Mesenchymal stem cell (in vitro differentiated cells and primary cell): ENCODE measurements around the gene SNRPD3.
"Not testable (repeated sequence)": the region's sequence is repeated elsewhere in the genome, so short reads cannot be mapped to it uniquely, and the experiment has no call there.

ENCODE experiments used
- DNase-seq: peaks from one replicate; pipeline ENCODE4 v3.0.0-alpha.2; 2013
- H2AFZ ChIP-seq: one replicate; pipeline ENCODE4 v1.6.1; 2013; ENCODE audit warnings: low read depth, mild to moderate bottlenecking, control low read depth, inconsistent platforms, low read length, moderate library complexity
- H2AK5ac ChIP-seq: 2 replicates; pipeline ENCODE4 v1.6.1; 2013; ENCODE audit warnings: low read length, moderate library complexity, mild to moderate bottlenecking, inconsistent platforms; ENCODE audit not compliant: severe bottlenecking
- H2BK120ac ChIP-seq: one replicate; pipeline ENCODE4 v1.6.1; 2013; ENCODE audit warnings: low read depth, mild to moderate bottlenecking, inconsistent platforms, low read length, moderate library complexity
- H2BK12ac ChIP-seq, 2 experiments: one replicate each; pipeline ENCODE4 v1.6.1; 2013; ENCODE audit warnings: inconsistent platforms in 2 of 2, low read length in 2 of 2, mild to moderate bottlenecking in 2 of 2, moderate library complexity in 2 of 2, control low read depth in 1 of 2
- H2BK15ac ChIP-seq: one replicate; pipeline ENCODE4 v1.6.1; 2013; ENCODE audit warnings: mild to moderate bottlenecking, low read depth, inconsistent platforms; ENCODE audit not compliant: poor library complexity, severe bottlenecking
- H2BK5ac ChIP-seq: 2 replicates; pipeline ENCODE4 v1.6.1; 2013; ENCODE audit warnings: low read depth, mild to moderate bottlenecking, low read length, control low read depth, inconsistent platforms; ENCODE audit not compliant: poor library complexity, severe bottlenecking
- H3K14ac ChIP-seq, 2 experiments: one replicate each; pipeline ENCODE4 v1.6.1; 2013; ENCODE audit warnings: inconsistent platforms in 2 of 2, low read length in 2 of 2, control low read depth in 1 of 2, mild to moderate bottlenecking in 1 of 2, moderate library complexity in 1 of 2
- H3K18ac ChIP-seq, 2 experiments: one replicate each; pipeline ENCODE4 v1.6.1; 2013; ENCODE audit warnings: inconsistent platforms in 2 of 2, low read length in 2 of 2, control low read depth in 1 of 2, low read depth in 1 of 2, mild to moderate bottlenecking in 1 of 2
- H3K23ac ChIP-seq, 2 experiments: one replicate each; pipeline ENCODE4 v1.6.1; 2013; ENCODE audit warnings: inconsistent platforms in 2 of 2, low read length in 2 of 2, mild to moderate bottlenecking in 2 of 2, moderate library complexity in 2 of 2, control low read depth in 1 of 2
- H3K27ac ChIP-seq: 2 replicates; pipeline ENCODE4 v1.5.1; 2013; ENCODE audit warnings: mild to moderate bottlenecking, moderate library complexity, low read length, control low read depth, inconsistent platforms; ENCODE audit not compliant: poor library complexity, severe bottlenecking
- H3K27me3 ChIP-seq, 2 experiments: 2 replicates each; pipeline versions ENCODE4 v1.6.1 to v1.7.0; 2013; ENCODE audit warnings: low read length in 2 of 2, mild to moderate bottlenecking in 2 of 2, moderate library complexity in 2 of 2, control low read depth in 1 of 2, inconsistent platforms in 1 of 2; ENCODE audit not compliant: control insufficient read depth in 1 of 2, insufficient read depth in 1 of 2
- H3K36me3 ChIP-seq, 2 experiments: 2 replicates each; pipeline versions ENCODE4 v1.6.1 to v1.7.0; 2013; ENCODE audit warnings: low read length in 2 of 2, control low read depth in 1 of 2, inconsistent platforms in 1 of 2, low read depth in 1 of 2, mild to moderate bottlenecking in 1 of 2; ENCODE audit not compliant: insufficient read depth in 2 of 2, control insufficient read depth in 1 of 2
- H3K4ac ChIP-seq, 2 experiments: one replicate each; pipeline ENCODE4 v1.6.1; 2013; ENCODE audit warnings: inconsistent platforms in 2 of 2, low read length in 2 of 2, mild to moderate bottlenecking in 2 of 2, moderate library complexity in 2 of 2, control low read depth in 1 of 2, low read depth in 1 of 2
- H3K4me1 ChIP-seq: 2 replicates; pipeline ENCODE4 v1.6.1; 2013; ENCODE audit warnings: low read depth, low read length, control low read depth; ENCODE audit not compliant: control insufficient read depth, insufficient read depth
- H3K4me2 ChIP-seq: 2 replicates; pipeline ENCODE4 v1.6.1; 2013; ENCODE audit warnings: low read length, mild to moderate bottlenecking, inconsistent platforms; ENCODE audit not compliant: poor library complexity, severe bottlenecking
- H3K4me3 ChIP-seq, 2 experiments: 2 replicates each; pipeline versions ENCODE4 v1.5.1 to v1.7.0; 2013; ENCODE audit warnings: low read length in 2 of 2, mild to moderate bottlenecking in 2 of 2, control low read depth in 1 of 2, low read depth in 1 of 2; ENCODE audit not compliant: insufficient read depth in 1 of 2
- H3K79me1 ChIP-seq: replicated peaks from 2 replicates; pipeline ENCODE4 v1.6.1; 2013; ENCODE audit warnings: mild to moderate bottlenecking, control low read depth, low read length, inconsistent platforms; ENCODE audit not compliant: poor library complexity, severe bottlenecking
- H3K9ac ChIP-seq: 2 replicates; pipeline ENCODE4 v1.7.0; 2013; ENCODE audit warnings: mild to moderate bottlenecking, low read length, moderate library complexity
- H3K9me3 ChIP-seq: 2 replicates; pipeline ENCODE4 v1.7.0; 2013; ENCODE audit warnings: mild to moderate bottlenecking, low read length; ENCODE audit not compliant: control insufficient read depth
- H4K8ac ChIP-seq: one replicate; pipeline ENCODE4 v1.6.1; 2013; ENCODE audit warnings: inconsistent platforms, mild to moderate bottlenecking, low read length, moderate library complexity
- H4K91ac ChIP-seq: one replicate; pipeline ENCODE4 v1.6.1; 2013; ENCODE audit warnings: mild to moderate bottlenecking, low read length, inconsistent platforms
- WGBS: methylation state at CpG from one replicate; pipeline ENCODE4 v1.1.7; 2013; ENCODE audit warnings: mixed read lengths; 5-methylcytosine and 5-hydroxymethylcytosine counted together

SNRPD3 gene

DNA sequence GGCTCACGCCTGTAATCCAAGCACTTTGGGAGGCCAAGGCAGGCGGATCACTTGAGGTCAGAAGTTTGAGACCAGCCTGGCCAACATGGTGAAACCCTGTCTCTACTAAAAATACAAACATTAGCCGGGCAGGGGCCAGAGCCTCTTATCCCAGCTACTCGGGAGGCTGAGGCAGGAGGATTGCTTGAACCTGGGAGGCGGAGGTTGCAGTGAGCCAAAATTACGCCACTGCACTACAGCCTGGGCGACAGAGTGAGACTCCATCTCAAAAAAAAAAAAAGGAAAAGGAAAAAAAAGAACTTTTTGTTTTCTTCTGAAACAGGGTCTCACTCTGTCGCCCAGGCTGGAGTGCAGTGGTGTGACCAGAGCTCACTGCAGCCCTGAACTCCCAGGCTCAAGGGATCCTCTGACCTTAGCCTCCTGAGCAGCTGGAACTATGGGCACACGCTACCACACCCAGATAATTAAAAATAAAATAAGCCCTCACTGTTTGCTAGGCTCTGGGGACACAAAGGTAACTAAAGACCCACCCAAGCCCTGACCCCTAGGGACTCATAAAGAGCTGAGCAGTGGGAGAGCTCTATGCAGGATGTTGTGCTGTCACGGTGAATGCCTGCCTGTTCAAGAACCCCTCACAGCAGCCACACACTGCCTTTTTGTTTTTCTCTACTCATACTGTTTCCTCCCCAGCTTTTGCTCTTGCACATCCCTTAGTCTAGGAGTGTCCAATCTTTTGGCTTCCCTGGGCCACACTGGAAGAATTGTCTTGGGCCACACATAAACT, 3.1 kb upstream of the SNRPD3 start:
- not testable (repeated sequence) for H2AFZ ChIP-seq, H3K27ac ChIP-seq, H2BK120ac ChIP-seq, H3K4ac ChIP-seq, DNase-seq, H3K18ac ChIP-seq, H4K91ac ChIP-seq, H3K14ac ChIP-seq, H4K8ac ChIP-seq, H3K4me2 ChIP-seq, H2AK5ac ChIP-seq, H2BK5ac ChIP-seq, H3K23ac ChIP-seq, H3K9me3 ChIP-seq, H3K27me3 ChIP-seq, H2BK12ac ChIP-seq, H2BK15ac ChIP-seq
- 95% methylated on average over 9 of the region's 10 CpGs for WGBS
- H3K9ac ChIP-seq = peak overlapping the region; percentile 96
- peaks cover 36% of the 10 kb centered on the region for H3K79me1 ChIP-seq
- H3K4me1 ChIP-seq = peaks cover 26% of the 10 kb centered on the region
- H3K4me3 ChIP-seq = peak overlapping the region in 1 of 2 experiments; percentile 87
- H3K36me3 ChIP-seq = peaks cover 35 to 43% of the 10 kb centered on the region in 2 experiments

DNA sequence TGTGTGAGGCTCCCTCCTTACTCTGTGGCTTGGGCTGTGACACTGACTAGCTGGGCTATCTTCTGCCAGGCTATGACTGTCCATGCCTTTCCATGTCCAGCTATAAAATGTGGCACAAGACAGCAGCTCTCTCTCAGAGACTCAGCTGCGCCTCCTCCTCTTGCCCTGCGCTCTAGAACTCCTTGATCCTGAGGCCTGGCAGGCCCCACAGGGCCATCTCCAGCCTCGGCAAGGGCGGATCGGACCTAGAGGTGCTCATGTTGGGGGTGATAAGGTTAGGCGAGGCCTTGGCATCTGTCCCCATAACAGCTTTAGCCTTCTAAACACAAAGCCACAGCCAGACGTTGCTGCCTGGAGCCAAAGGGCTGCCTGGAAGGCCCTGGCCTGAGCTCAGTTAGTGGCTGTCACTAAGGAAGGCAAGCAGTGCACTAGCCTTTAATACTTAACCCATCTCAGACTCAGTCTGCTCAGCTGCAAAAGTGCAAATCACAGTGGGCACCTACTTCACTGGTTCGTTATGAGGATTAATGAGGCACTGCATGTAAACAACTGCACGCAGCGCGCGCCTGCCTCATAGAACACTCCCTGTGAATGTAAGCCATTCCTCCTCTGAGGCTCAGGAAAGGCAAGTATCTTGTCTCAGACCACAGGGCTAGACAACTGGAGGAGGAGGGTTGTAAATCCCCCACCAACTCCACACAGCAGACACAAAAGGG, 2.0 kb upstream of the SNRPD3 start:
- WGBS = 66% methylated on average over 10 of the region's 12 CpGs
- Histone ChIP-seq H3K18ac (peak overlapping the region; percentile 62 to 80), H3K79me1 (peaks cover 25% of the 10 kb centered on the region), H3K36me3 (peaks cover 29 to 43% of the 10 kb centered on the region in 2 experiments), H2BK12ac (peak overlapping the region in 1 of 2 experiments; percentile 49), H2AK5ac (no peak overlapping the region), H3K14ac (peak overlapping the region in 1 of 2 experiments; percentile 36), H3K27ac (peak overlapping the region; percentile 64), H3K4me2 (peak overlapping the region; percentile 67), H3K9me3 (no peaks in the 10 kb centered on the region), H3K4me1 (peaks cover 26% of the 10 kb centered on the region), H3K27me3 (no peaks in the 10 kb centered on the region), H2BK5ac (no peak overlapping the region), H3K4ac (peak overlapping the region in 1 of 2 experiments; percentile 7), H4K8ac (no peak overlapping the region), H3K4me3 (peak overlapping the region; percentile 84 to 87), H2BK120ac (no peak overlapping the region), H2AFZ (no peak overlapping the region), H4K91ac (peak overlapping the region; percentile 20), H2BK15ac (no peak overlapping the region), H3K9ac (peak overlapping the region; percentile 96), H3K23ac (peak overlapping the region in 1 of 2 experiments; percentile 83)
- DNase-seq = peak; percentile 63

DNA sequence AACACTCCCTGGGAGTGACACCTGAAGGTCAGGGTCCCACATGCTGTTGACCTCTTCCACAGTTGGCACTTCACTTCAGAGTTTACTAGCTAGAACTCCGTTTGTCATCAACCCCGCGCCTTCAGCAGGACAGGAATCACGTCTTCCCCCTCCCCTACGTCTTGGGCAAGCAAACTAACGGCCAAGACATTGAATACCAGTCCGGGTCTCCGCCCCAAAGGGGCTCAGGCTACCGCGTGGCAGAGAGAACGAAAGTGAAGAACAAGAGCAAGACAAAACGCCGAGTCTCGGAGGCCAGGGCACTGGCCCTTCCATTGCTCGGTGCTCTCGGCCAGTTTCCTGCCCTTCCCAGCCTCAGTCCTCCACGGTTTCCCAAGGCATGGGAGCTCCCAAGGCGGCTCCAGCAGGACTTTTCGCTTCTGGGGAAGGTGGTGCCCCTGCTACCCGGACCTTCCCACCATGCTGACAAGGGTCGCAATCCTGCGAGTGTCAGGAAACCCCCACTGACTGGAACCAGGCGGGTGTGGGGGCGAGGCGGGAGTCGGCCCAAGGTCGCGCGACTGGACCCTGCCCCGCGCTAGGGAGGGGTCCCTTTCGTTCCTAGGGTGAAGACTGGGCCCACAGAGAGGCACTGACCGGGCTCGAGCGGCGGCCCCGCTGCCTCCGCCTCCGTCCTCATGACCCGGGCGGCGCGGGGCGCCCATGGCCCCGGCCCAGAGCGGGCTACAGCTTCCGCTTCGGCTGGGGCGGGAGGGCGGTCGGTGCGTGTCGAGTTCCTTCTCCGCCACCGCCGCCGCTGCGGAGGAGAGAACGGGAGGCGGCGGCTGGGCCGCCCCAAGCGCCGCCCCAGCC, 1.3 kb upstream of the SNRPD3 start, which contains the start of gene GUCD1:
TSS of gene GUCD1 (minus strand) at position 826 of the 852 bp plus-strand sequence. CDS start at position 679, 147 bp downstream.
- Histone ChIP-seq H3K23ac (peak within 1 kb of the TSS in 1 of 2 experiments; percentile 89), H3K9ac (peak within 1 kb of the TSS; percentile 100), H3K36me3 (peaks cover 27 to 44% of the 10 kb centered on the region in 2 experiments), H2BK120ac (peak within 1 kb of the TSS; percentile 80), H2AK5ac (no peak within 1 kb of the TSS), H3K27me3 (no peaks in the 10 kb centered on the region), H3K4me3 (peak within 1 kb of the TSS; percentile 84 to 98), H4K91ac (peak within 1 kb of the TSS; percentile 84), H3K4me2 (peak within 1 kb of the TSS; percentile 95), H2BK12ac (peak within 1 kb of the TSS; percentile 65 to 74), H2AFZ (peak within 1 kb of the TSS; percentile 79), H3K9me3 (no peaks in the 10 kb centered on the region), H2BK15ac (peak within 1 kb of the TSS; percentile 97), H2BK5ac (peak within 1 kb of the TSS; percentile 49), H4K8ac (peak within 1 kb of the TSS; percentile 99), H3K27ac (peak within 1 kb of the TSS; percentile 86), H3K18ac (peak within 1 kb of the TSS; percentile 81 to 98), H3K4me1 (peaks cover 27% of the 10 kb centered on the region), H3K4ac (peak within 1 kb of the TSS; percentile 54 to 96), H3K14ac (peak within 1 kb of the TSS in 1 of 2 experiments; percentile 97), H3K79me1 (peaks cover 19% of the 10 kb centered on the region)
- under 1% methylated on average over 60 of the region's 64 CpGs for WGBS
- DNase-seq = peak; percentile 72
